Neural cell (in vitro differentiated cells): ENCODE measurements around the gene TOP3A. TPM values are rescaled to one million over a fixed set of nuclear protein-coding genes. Genes with fewer than 3 reads are reported as not detected.

Source experiments
- H2AFZ ChIP-seq: fragments of 200-600, 300-800 bp; sonication (generic), shearing (Covaris generic); 2 replicates; pipeline ENCODE4 v1.6.0; 2014; ENCODE audit warnings: low read depth, mild to moderate bottlenecking, antibody characterized with exemption, low read length, moderate library complexity
- H3F3A ChIP-seq: fragments of 200-600 bp; shearing (Covaris generic); 2 replicates; pipeline ENCODE4 v1.6.1; 2016; ENCODE audit warnings: mild to moderate bottlenecking, moderate library complexity, mixed read lengths, antibody characterized with exemption, low read length; ENCODE audit not compliant: insufficient read depth, poor library complexity, severe bottlenecking
- H3K27ac ChIP-seq: fragments of 200-600, 300-800 bp; sonication (generic), shearing (Covaris generic); 2 replicates; pipeline ENCODE4 v1.5.1; 2014; ENCODE audit warnings: mild to moderate bottlenecking, low read length, moderate library complexity
- H3K27me3 ChIP-seq: fragments of 300-800, 200-600 bp; sonication (generic), shearing (Covaris generic); 2 replicates; pipeline ENCODE4 v1.6.0; 2014; ENCODE audit warnings: mild to moderate bottlenecking, low read depth, low read length, moderate library complexity; ENCODE audit not compliant: insufficient read depth
- H3K36me3 ChIP-seq: fragments of 300-800, 200-600 bp; sonication (generic), shearing (Covaris generic); 2 replicates; pipeline ENCODE4 v1.5.1; 2014; ENCODE audit warnings: mild to moderate bottlenecking, antibody characterized with exemption, low read length, moderate library complexity; ENCODE audit not compliant: insufficient read depth
- H3K4me2 ChIP-seq: fragments of 300-800, 200-600 bp; sonication (generic), shearing (Covaris generic); 2 replicates; pipeline ENCODE4 v1.6.0; 2014; ENCODE audit warnings: mild to moderate bottlenecking, low read length
- H3K4me3 ChIP-seq: fragments of 300-800, 200-600 bp; sonication (generic), shearing (Covaris generic); 2 replicates; pipeline ENCODE4 v1.5.1; 2014; ENCODE audit warnings: mild to moderate bottlenecking, low read length, moderate library complexity
- H3K79me2 ChIP-seq: fragments of 200-600 bp; shearing (Covaris generic); replicated peaks from 2 replicates; pipeline ENCODE4 v1.6.0; 2014; ENCODE audit warnings: mild to moderate bottlenecking, low read length, moderate library complexity; ENCODE audit not compliant: insufficient read depth
- H3K9ac ChIP-seq: fragments of 300-800, 200-600 bp; sonication (generic), shearing (Covaris generic); 2 replicates; pipeline ENCODE4 v1.6.1; 2016; ENCODE audit warnings: mild to moderate bottlenecking, low read length, mixed read lengths
- H3K9me2 ChIP-seq: fragments of 200-600 bp; shearing (Covaris generic); 2 replicates; pipeline ENCODE4 v1.6.1; 2016; ENCODE audit warnings: mild to moderate bottlenecking, low read length, mixed read lengths; ENCODE audit not compliant: insufficient read depth
- H3K9me3 ChIP-seq: fragments of 200-600, 300-800 bp; sonication (generic), shearing (Covaris generic); 2 replicates; pipeline ENCODE4 v1.6.1; 2016; ENCODE audit warnings: mild to moderate bottlenecking, mixed run types, low read length, moderate library complexity, mixed read lengths
- H4K20me1 ChIP-seq: fragments of 200-600 bp; shearing (Covaris generic); 2 replicates; pipeline ENCODE4 v1.6.1; 2016; ENCODE audit warnings: mild to moderate bottlenecking, mixed run types; ENCODE audit not compliant: insufficient read depth
- EP300 ChIP-seq: fragments of 450-650 bp; conservative IDR thresholded peaks from 2 replicates; pipeline ENCODE4 v1.6.1; 2014; ENCODE audit warnings: antibody characterized with exemption, mild to moderate bottlenecking, moderate library complexity; ENCODE audit not compliant: poor library complexity, severe bottlenecking
- EZH2 ChIP-seq: fragments of 200-600, 300-800 bp; shearing (Covaris generic), sonication (generic); IDR thresholded peaks from 2 replicates; pipeline ENCODE4 v1.6.1; 2014; ENCODE audit warnings: antibody characterized with exemption, low read length, borderline replicate concordance, mild to moderate bottlenecking; ENCODE audit not compliant: insufficient read depth, poor library complexity, severe bottlenecking
- MXI1 ChIP-seq: fragments of 450-650 bp; conservative IDR thresholded peaks from 2 replicates; pipeline ENCODE4 v1.6.1; 2014; ENCODE audit warnings: antibody characterized with exemption, mild to moderate bottlenecking; ENCODE audit not compliant: poor library complexity, severe bottlenecking
- POLR2AphosphoS5 ChIP-seq: IDR thresholded peaks from 2 replicates; pipeline ENCODE4 v1.6.1; 2012
- RAD21 ChIP-seq: fragments of 450-650 bp; conservative IDR thresholded peaks from 2 replicates; pipeline ENCODE4 v1.6.1; 2014; ENCODE audit warnings: antibody characterized with exemption, mild to moderate bottlenecking, moderate library complexity
- SMC3 ChIP-seq: fragments of 450-650 bp; conservative IDR thresholded peaks from 2 replicates; pipeline ENCODE4 v1.6.1; 2014; ENCODE audit warnings: antibody characterized with exemption, mild to moderate bottlenecking, moderate library complexity; ENCODE audit not compliant: poor library complexity
- TAF1 ChIP-seq: IDR thresholded peaks from 2 replicates; pipeline ENCODE4 v1.6.1; 2012; ENCODE audit warnings: low read depth
- polyA plus RNA-seq: library from polyadenylated mRNA; depleted of rRNA; stranded (reverse); fragments of >200 nt; gene quantifications from 2 replicates; pipeline ENCODE4 v1.2.3, GENCODE V29; 2014
- TF ChIP-seq, protein P1 (sequence below): fragments of 450-650 bp; IDR thresholded peaks from 2 replicates; pipeline ENCODE4 v1.5.1; 2014; ENCODE audit warnings: antibody characterized with exemption, mild to moderate bottlenecking, moderate library complexity; ENCODE audit not compliant: poor library complexity, severe bottlenecking
- TF ChIP-seq, protein P2 (sequence below): IDR thresholded peaks from 2 replicates; pipeline ENCODE4 v1.6.1; 2012; ENCODE audit warnings: borderline replicate concordance

Gene TOP3A
- polyA plus RNA-seq, 1 donor from 2014 or later: 31.9 TPM

DNA sequence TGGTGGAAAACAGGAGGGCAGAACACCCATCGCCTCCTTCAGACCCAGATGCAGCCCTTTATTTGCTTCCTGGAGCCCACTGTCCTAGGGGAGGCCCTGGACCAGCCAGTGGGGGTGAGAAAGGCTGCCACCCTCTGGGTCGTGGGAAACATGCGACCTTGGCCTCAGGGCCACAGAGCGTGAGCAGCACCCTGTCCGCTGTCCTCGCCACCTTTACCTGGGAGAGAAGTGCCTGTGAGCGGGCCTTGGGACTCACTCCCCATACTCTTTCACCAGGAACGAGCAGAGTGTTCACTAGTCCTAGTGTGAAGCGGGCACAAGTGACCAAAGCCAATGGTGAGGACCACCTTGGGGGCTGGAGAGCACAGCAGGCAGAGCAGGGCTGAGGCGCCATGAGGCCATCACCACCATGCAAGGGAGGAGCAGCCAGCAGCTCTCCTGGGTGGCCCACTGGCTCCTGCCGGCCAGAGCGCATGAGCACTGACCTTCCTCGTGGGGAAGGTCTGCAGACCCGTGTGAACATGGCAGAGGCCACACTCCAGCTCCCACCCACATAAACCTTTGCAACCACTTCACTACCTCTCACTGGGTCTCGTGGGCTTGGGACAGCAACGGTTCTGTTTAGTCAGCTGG lies 8.8 kb upstream of the TOP3A start:
- H3K79me2 ChIP-seq: no peaks in the 10 kb centered on the region
- H3K4me3 ChIP-seq: no peak overlapping the region
- H3F3A ChIP-seq: no peaks in the 10 kb centered on the region
- H3K27ac ChIP-seq: no peak overlapping the region
- no peaks in the 10 kb centered on the region for H3K9me3 ChIP-seq
- H3K9me2 ChIP-seq: no peaks in the 10 kb centered on the region
- no peaks in the 10 kb centered on the region for H3K36me3 ChIP-seq
- H3K9ac ChIP-seq: no peak overlapping the region
- no peak overlapping the region for H3K4me2 ChIP-seq
- H4K20me1 ChIP-seq: no peaks in the 10 kb centered on the region
- H2AFZ ChIP-seq: no peak overlapping the region
- H3K27me3 ChIP-seq: no peaks in the 10 kb centered on the region
- TF ChIP-seq TAF1 (no peak), MXI1 (no peak)
- TF ChIP-seq, protein P1, sequence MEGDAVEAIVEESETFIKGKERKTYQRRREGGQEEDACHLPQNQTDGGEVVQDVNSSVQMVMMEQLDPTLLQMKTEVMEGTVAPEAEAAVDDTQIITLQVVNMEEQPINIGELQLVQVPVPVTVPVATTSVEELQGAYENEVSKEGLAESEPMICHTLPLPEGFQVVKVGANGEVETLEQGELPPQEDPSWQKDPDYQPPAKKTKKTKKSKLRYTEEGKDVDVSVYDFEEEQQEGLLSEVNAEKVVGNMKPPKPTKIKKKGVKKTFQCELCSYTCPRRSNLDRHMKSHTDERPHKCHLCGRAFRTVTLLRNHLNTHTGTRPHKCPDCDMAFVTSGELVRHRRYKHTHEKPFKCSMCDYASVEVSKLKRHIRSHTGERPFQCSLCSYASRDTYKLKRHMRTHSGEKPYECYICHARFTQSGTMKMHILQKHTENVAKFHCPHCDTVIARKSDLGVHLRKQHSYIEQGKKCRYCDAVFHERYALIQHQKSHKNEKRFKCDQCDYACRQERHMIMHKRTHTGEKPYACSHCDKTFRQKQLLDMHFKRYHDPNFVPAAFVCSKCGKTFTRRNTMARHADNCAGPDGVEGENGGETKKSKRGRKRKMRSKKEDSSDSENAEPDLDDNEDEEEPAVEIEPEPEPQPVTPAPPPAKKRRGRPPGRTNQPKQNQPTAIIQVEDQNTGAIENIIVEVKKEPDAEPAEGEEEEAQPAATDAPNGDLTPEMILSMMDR: no peak

DNA sequence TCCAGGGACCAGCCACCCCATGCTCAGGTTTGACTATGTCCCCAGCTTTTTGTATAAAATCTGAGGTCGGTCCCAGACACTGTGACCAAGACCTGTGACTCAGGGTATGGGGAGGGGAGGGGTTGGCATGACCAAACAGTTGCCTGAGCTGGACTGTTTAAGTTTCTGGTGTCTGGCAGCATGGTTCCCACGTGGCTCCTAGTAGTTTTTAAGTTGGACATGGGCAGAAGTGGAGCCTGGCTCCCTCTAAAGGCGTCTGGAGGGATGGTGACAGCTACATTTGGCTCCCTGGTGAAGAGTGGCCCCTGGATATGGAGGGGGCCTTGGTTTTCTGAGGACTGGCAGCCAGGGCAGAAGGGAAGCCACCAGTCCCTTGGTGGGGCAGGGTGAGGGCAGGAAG lies 8.2 kb upstream of the TOP3A start:
- H3F3A ChIP-seq: no peaks in the 10 kb centered on the region
- no peaks in the 10 kb centered on the region for H3K36me3 ChIP-seq
- H3K27ac ChIP-seq: no peak overlapping the region
- no peaks in the 10 kb centered on the region for H3K9me2 ChIP-seq
- H4K20me1 ChIP-seq: no peaks in the 10 kb centered on the region
- H3K4me2 ChIP-seq: no peak overlapping the region
- peaks cover 2% of the 10 kb centered on the region for H3K79me2 ChIP-seq
- H2AFZ ChIP-seq: no peak overlapping the region
- H3K4me3 ChIP-seq: no peak overlapping the region
- H3K9me3 ChIP-seq: no peaks in the 10 kb centered on the region
- no peaks in the 10 kb centered on the region for H3K27me3 ChIP-seq
- TF ChIP-seq EP300 (no peak), SMC3 (no peak), POLR2AphosphoS5 (no peak), MXI1 (no peak), TAF1 (no peak), EZH2 (no peak), RAD21 (no peak)
- TF ChIP-seq, protein P1: no peak
- TF ChIP-seq, protein P2, sequence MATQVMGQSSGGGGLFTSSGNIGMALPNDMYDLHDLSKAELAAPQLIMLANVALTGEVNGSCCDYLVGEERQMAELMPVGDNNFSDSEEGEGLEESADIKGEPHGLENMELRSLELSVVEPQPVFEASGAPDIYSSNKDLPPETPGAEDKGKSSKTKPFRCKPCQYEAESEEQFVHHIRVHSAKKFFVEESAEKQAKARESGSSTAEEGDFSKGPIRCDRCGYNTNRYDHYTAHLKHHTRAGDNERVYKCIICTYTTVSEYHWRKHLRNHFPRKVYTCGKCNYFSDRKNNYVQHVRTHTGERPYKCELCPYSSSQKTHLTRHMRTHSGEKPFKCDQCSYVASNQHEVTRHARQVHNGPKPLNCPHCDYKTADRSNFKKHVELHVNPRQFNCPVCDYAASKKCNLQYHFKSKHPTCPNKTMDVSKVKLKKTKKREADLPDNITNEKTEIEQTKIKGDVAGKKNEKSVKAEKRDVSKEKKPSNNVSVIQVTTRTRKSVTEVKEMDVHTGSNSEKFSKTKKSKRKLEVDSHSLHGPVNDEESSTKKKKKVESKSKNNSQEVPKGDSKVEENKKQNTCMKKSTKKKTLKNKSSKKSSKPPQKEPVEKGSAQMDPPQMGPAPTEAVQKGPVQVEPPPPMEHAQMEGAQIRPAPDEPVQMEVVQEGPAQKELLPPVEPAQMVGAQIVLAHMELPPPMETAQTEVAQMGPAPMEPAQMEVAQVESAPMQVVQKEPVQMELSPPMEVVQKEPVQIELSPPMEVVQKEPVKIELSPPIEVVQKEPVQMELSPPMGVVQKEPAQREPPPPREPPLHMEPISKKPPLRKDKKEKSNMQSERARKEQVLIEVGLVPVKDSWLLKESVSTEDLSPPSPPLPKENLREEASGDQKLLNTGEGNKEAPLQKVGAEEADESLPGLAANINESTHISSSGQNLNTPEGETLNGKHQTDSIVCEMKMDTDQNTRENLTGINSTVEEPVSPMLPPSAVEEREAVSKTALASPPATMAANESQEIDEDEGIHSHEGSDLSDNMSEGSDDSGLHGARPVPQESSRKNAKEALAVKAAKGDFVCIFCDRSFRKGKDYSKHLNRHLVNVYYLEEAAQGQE: no peak
- no peak overlapping the region for H3K9ac ChIP-seq
